Measurements from ENCODE around the gene PSPN.

PSPN gene

GRCh38 chr19:6325614-6326013 is 50.1 kb downstream of the PSPN start:
- no peak for DNase-seq (ENCODE audit: low read depth in 2 of 2)

Measured in stimulated activated CD8-positive, alpha-beta memory T cell treated with anti-CD3 and anti-CD28 coated beads, Interleukin-2, amount 100 ng/mL, for 1 hour (primary cell).